ENCODE measurements around the gene TLE2.

GRCh38 chr19:3027981-3028304 lies 1.1 kb downstream of the TLE2 start:
- TF ChIP-seq CTCF (IDR thresholded peaks at IDR 0.05; ENCODE audit: low read length) (no peak), EZH2phosphoT487 (IDR thresholded peaks at IDR 0.05; ENCODE audit: low read length) (no peak)
